ENCODE data around the gene RILP. TPM values are rescaled to one million over a fixed set of nuclear protein-coding genes. Genes with fewer than 3 reads are reported as not detected.

Gene RILP
- total RNA-seq, 4 donors from 2014 or later = 24.6 to 94.8 (median 46.5) TPM

DNA sequence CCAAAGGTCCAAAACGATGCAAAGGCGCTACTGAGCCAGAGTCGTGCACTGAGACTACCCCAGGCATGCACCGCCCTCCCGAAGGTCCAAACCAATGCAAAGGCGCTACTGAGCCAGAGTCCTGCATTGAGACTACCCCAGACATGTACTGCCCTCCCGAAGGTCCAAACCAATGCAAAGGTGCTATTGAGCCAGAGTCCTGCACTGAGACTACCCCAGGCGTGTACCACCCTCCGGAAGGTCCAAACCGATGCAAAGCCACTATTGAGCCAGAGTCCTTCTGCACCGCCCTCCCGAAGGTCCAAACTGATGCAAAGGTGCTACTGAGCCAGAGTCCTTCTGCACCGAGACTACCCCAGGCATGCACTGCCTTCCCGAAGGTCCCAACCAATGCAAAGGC is 48.1 kb downstream of the RILP start:
- no peak for TF ChIP-seq CTCF (IDR thresholded peaks at IDR 0.05; ENCODE audit: low read depth)

- no peak for TF ChIP-seq CTCF (IDR thresholded peaks at IDR 0.05; ENCODE audit: low read depth)
Measured at GRCh38 chr17:1598399-1599095, 51.1 kb downstream of the RILP start.

- no peak for TF ChIP-seq CTCF (IDR thresholded peaks at IDR 0.05; ENCODE audit: low read depth)
Measured at GRCh38 chr17:1597861-1598342, 51.8 kb downstream of the RILP start.

Small RNA genes lying within 50 kb of the gene (small RNA-seq; reads per million reads assigned to genes)
- not detected for gene RN7SL105P

Other genes starting within 250 kb of the RILP start
- gene YWHAE, start 249.6 kb downstream of the RILP start, total RNA-seq = 100 to 1,000 TPM; 501 to 781 (median 598) TPM
- gene CRK, start 193.6 kb downstream of the RILP start, total RNA-seq = 100 to 1,000 TPM in 1 of 4 donors, 10 to 100 TPM in 3; 74.5 to 111 (median 90.6) TPM
- 100 to 1,000 TPM; 197 to 575 (median 261) TPM for gene MYO1C, start 157.2 kb downstream of the RILP start, total RNA-seq
- 100 to 1,000 TPM; 168 to 321 (median 200) TPM for gene INPP5K, start 133.3 kb downstream of the RILP start, total RNA-seq
- 10 to 100 TPM; 28.0 to 63.4 (median 40.6) TPM for gene PITPNA, start 87.1 kb downstream of the RILP start, total RNA-seq
- 10 to 100 TPM in 3 of 4 donors, 1 to 10 TPM in 1; 7.3 to 25.6 (median 16.7) TPM for gene SLC43A2, start 21.0 kb downstream of the RILP start, total RNA-seq
- gene SCARF1, start 4.1 kb downstream of the RILP start, total RNA-seq = 10 to 100 TPM in 2 of 4 donors, 1 to 10 TPM in 2; 5.4 to 39.2 (median 9.9) TPM
- 100 to 1,000 TPM; 145 to 281 (median 182) TPM for gene PRPF8, start 35.0 kb upstream of the RILP start, total RNA-seq
- 10 to 100 TPM in 3 of 4 donors, 1 to 10 TPM in 1; 6.3 to 39.4 (median 16.9) TPM for gene TLCD2, start 60.5 kb upstream of the RILP start, total RNA-seq
- gene WDR81, start 74.8 kb upstream of the RILP start, total RNA-seq = 10 to 100 TPM; 38.8 to 63.3 (median 44.1) TPM
- gene SERPINF2, start 93.0 kb upstream of the RILP start, total RNA-seq = 10 to 100 TPM in 2 of 4 donors, 1 to 10 TPM in 2; 8.0 to 19.8 (median 9.6) TPM
- 1,000 to 10,000 TPM; 1,103 to 2,374 (median 1,762) TPM for gene SERPINF1, start 112.2 kb upstream of the RILP start, total RNA-seq
- gene SMYD4, start 180.0 kb upstream of the RILP start, total RNA-seq = 10 to 100 TPM; 14.7 to 35.6 (median 19.8) TPM
- 10 to 100 TPM; 29.3 to 34.3 (median 31.1) TPM for gene RPA1, start 180.1 kb upstream of the RILP start, total RNA-seq

Data from subcutaneous adipose tissue (tissue), 4 donors.